NOMO-1 (cell line): ENCODE results near the gene GUCA2A.
A peak's percentile ranks its signal among the peaks of the same experiment; 100 is the strongest.
"Not testable (repeated sequence)": the region's sequence is repeated elsewhere in the genome, so short reads cannot be mapped to it uniquely, and the experiment has no call there.

ENCODE experiments used
- DNase-seq, 2 experiments: peaks; one replicate each; lab custom pipeline; 2025; ENCODE audit not compliant: unreplicated experiment in 2 of 2; lab: John Stamatoyannopoulos, UW

The GUCA2A gene

GRCh38 chr1:42164551-42165420 lies at the start of gene GUCA2A:
Gene GUCA2A, minus strand, starts transcription at chr1:42164745. Its CDS starts 33 bp downstream, at chr1:42164712.
- DNase-seq = no peak

GRCh38 chr1:42211224-42211623 lies 46.7 kb upstream of the GUCA2A start:
- DNase-seq = no peak

- DNase-seq = no peak
These were observed 46.0 kb upstream of the GUCA2A start for GRCh38 chr1:42210421-42211133.

- DNase-seq = no peak
These were observed 45.1 kb upstream of the GUCA2A start for GRCh38 chr1:42209526-42210251.

GRCh38 chr1:42206930-42207329 lies 42.4 kb upstream of the GUCA2A start:
- not testable (repeated sequence) for DNase-seq

GRCh38 chr1:42206164-42206563 lies 41.6 kb upstream of the GUCA2A start:
- DNase-seq = no peak

GRCh38 chr1:42201986-42202385 lies 37.4 kb upstream of the GUCA2A start:
- DNase-seq = no peak

GRCh38 chr1:42198251-42198650 lies 33.7 kb upstream of the GUCA2A start:
- no peak for DNase-seq

- DNase-seq = no peak
These were observed 31.3 kb upstream of the GUCA2A start for GRCh38 chr1:42195841-42196240.

- peak in 1 of 2 experiments; percentile 7 for DNase-seq
These were observed 27.6 kb upstream of the GUCA2A start for GRCh38 chr1:42192106-42192505.

GRCh38 chr1:42191319-42191718 lies 26.8 kb upstream of the GUCA2A start:
- no peak for DNase-seq

GRCh38 chr1:42189931-42190853 lies 25.6 kb upstream of the GUCA2A start:
- no peak for DNase-seq

- no peak for DNase-seq
These were observed 21.6 kb upstream of the GUCA2A start for GRCh38 chr1:42186152-42186551.

GRCh38 chr1:42184616-42185015 lies 20.1 kb upstream of the GUCA2A start:
- DNase-seq = no peak

GRCh38 chr1:42183957-42184268 lies 19.4 kb upstream of the GUCA2A start:
- no peak for DNase-seq

GRCh38 chr1:42183210-42183956 lies 18.8 kb upstream of the GUCA2A start:
- no peak for DNase-seq

GRCh38 chr1:42181687-42182086 lies 17.1 kb upstream of the GUCA2A start:
- DNase-seq = no peak

GRCh38 chr1:42179900-42180329 lies 15.4 kb upstream of the GUCA2A start:
- no peak for DNase-seq

- DNase-seq = no peak
These were observed 14.7 kb upstream of the GUCA2A start for GRCh38 chr1:42179275-42179674.

GRCh38 chr1:42178249-42178648 lies 13.7 kb upstream of the GUCA2A start:
- DNase-seq = no peak
